ENCODE data around the gene BEGAIN.

GRCh38 chr14:100539003-100539660 lies 48.1 kb downstream of the BEGAIN start:
- no peak for TF ChIP-seq POLR2A (IDR thresholded peaks at IDR 0.05; ENCODE audit: low read depth, low read length)
- no peak for TF ChIP-seq POLR2AphosphoS5 (IDR thresholded peaks at IDR 0.05; ENCODE audit: low read depth, low read length)

Measured in GM12892 (cell line).